ENCODE measurements around the gene NRXN3.

NRXN3 gene

GRCh38 chr14:79693935-79694334, 1523.8 kb downstream of the NRXN3 start:
- in situ Hi-C loops (cut with MboI; ENCODE audit: low sequenced_read_pairs), result no loop called here

GRCh38 chr14:79695307-79695706, 1525.1 kb downstream of the NRXN3 start:
- in situ Hi-C loops (cut with MboI; ENCODE audit: low sequenced_read_pairs), result no loop called here

- in situ Hi-C loops (cut with MboI; ENCODE audit: low sequenced_read_pairs), result no loop called here
These were observed 1528.1 kb downstream of the NRXN3 start for GRCh38 chr14:79698298-79698711.

- in situ Hi-C loops (cut with MboI; ENCODE audit: low sequenced_read_pairs), result no loop called here
These were observed 1529.0 kb downstream of the NRXN3 start for GRCh38 chr14:79699206-79699605.

GRCh38 chr14:79701371-79701770, 1531.2 kb downstream of the NRXN3 start:
- in situ Hi-C loops (cut with MboI; ENCODE audit: low sequenced_read_pairs), result no loop called here

GRCh38 chr14:79702197-79702596, 1532.0 kb downstream of the NRXN3 start:
- in situ Hi-C loops (cut with MboI; ENCODE audit: low sequenced_read_pairs), result no loop called here

GRCh38 chr14:79703209-79703608, 1533.0 kb downstream of the NRXN3 start:
- in situ Hi-C loops (cut with MboI; ENCODE audit: low sequenced_read_pairs), result no loop called here

GRCh38 chr14:79704041-79704807, 1534.1 kb downstream of the NRXN3 start:
- in situ Hi-C loops (cut with MboI; ENCODE audit: low sequenced_read_pairs), result no loop called here

GRCh38 chr14:79705126-79705894, 1535.1 kb downstream of the NRXN3 start:
- in situ Hi-C loops (cut with MboI; ENCODE audit: low sequenced_read_pairs), result no loop called here

- in situ Hi-C loops (cut with MboI; ENCODE audit: low sequenced_read_pairs), result no loop called here
These were observed 1536.2 kb downstream of the NRXN3 start for GRCh38 chr14:79706382-79706781.

GRCh38 chr14:79708426-79709388, 1538.5 kb downstream of the NRXN3 start:
- in situ Hi-C loops (cut with MboI; ENCODE audit: low sequenced_read_pairs), result no loop called here

GRCh38 chr14:79709573-79709972, 1539.4 kb downstream of the NRXN3 start:
- in situ Hi-C loops (cut with MboI; ENCODE audit: low sequenced_read_pairs), result no loop called here

GRCh38 chr14:79712302-79712950, 1542.3 kb downstream of the NRXN3 start:
- in situ Hi-C loops (cut with MboI; ENCODE audit: low sequenced_read_pairs), result no loop called here

- in situ Hi-C loops (cut with MboI; ENCODE audit: low sequenced_read_pairs), result no loop called here
These were observed 1551.4 kb downstream of the NRXN3 start for GRCh38 chr14:79721399-79722084.

GRCh38 chr14:79724934-79725717, 1555.0 kb downstream of the NRXN3 start:
- in situ Hi-C loops (cut with MboI; ENCODE audit: low sequenced_read_pairs), result no loop called here

GRCh38 chr14:79727900-79728299, 1557.7 kb downstream of the NRXN3 start:
- in situ Hi-C loops (cut with MboI; ENCODE audit: low sequenced_read_pairs), result no loop called here

GRCh38 chr14:79728331-79728730, 1558.2 kb downstream of the NRXN3 start:
- in situ Hi-C loops (cut with MboI; ENCODE audit: low sequenced_read_pairs), result no loop called here

- in situ Hi-C loops (cut with MboI; ENCODE audit: low sequenced_read_pairs), result no loop called here
These were observed 1559.6 kb downstream of the NRXN3 start for GRCh38 chr14:79729731-79730130.

- in situ Hi-C loops (cut with MboI; ENCODE audit: low sequenced_read_pairs), result no loop called here
These were observed 1560.0 kb downstream of the NRXN3 start for GRCh38 chr14:79730196-79730595.

All from HL-60/S4 treated with retinoic acid at 250 ng/mL for 4 days and 3 days (cell line).